ENCODE results near the gene ALX1.

DNA sequence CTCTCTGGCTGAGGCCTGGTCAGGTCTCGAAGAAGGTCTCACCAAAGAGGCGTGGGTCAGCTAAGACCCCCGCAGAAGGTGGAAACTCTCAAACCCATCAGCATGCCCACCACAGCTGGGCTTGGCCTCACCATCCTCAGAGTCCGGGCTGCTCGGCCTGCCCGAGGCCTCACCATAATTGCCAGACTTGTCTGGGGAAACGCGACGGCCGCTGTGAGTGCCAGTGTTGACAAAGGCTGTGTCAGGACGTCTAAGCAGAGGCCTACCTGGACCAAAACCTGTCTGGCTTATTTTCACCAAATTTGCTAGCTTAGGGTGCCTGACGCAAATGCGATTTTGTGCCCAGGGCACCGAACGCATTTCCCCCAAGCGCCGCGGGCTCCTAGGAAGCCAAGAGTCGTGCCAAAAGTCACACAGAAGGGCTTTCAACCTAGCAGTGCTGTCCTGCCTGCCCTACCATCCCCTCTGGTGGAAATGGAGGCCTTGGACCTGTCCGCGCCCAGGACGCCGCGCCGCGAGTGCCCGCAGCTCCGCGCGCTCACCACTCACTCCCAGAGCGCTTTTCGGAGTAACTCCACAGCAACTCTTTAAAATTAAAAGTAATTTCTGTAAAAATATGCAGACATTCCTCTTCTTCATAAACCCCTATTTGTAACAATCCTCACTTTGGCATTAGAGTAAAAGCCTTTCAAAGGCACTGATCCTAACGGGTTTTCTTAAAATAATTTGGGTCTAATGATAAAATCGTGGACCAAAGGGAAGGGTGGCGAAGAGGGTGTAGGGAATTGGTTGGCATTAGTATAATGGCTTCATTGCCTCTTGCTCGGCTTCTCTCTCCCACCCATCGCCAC, 1.2 kb upstream of the ALX1 start:
- TF ChIP-seq, protein P1, sequence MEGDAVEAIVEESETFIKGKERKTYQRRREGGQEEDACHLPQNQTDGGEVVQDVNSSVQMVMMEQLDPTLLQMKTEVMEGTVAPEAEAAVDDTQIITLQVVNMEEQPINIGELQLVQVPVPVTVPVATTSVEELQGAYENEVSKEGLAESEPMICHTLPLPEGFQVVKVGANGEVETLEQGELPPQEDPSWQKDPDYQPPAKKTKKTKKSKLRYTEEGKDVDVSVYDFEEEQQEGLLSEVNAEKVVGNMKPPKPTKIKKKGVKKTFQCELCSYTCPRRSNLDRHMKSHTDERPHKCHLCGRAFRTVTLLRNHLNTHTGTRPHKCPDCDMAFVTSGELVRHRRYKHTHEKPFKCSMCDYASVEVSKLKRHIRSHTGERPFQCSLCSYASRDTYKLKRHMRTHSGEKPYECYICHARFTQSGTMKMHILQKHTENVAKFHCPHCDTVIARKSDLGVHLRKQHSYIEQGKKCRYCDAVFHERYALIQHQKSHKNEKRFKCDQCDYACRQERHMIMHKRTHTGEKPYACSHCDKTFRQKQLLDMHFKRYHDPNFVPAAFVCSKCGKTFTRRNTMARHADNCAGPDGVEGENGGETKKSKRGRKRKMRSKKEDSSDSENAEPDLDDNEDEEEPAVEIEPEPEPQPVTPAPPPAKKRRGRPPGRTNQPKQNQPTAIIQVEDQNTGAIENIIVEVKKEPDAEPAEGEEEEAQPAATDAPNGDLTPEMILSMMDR (IDR thresholded peaks at IDR 0.05 in 2 of 3, conservative IDR thresholded peaks at IDR 0.05 in 1 of 3; ENCODE audit: borderline replicate concordance in 1 of 3, insufficient read depth in 1 of 3, low read depth in 2 of 3, low read length in 2 of 3), result no peak
- TF ChIP-seq POLR2A (IDR thresholded peaks at IDR 0.05; ENCODE audit: borderline replicate concordance, extremely low read depth, insufficient read depth, insufficient read length), result no peak
- TF ChIP-seq POLR2AphosphoS5 (IDR thresholded peaks at IDR 0.05; ENCODE audit: low read depth, low read length), result no peak
- TF ChIP-seq EZH2 (IDR thresholded peaks at IDR 0.05), result no peak
- no peak for TF ChIP-seq TCF7L2 (IDR thresholded peaks at IDR 0.05; ENCODE audit: borderline replicate concordance, extremely low read depth, insufficient read depth, insufficient read length)
- TF ChIP-seq RAD21 (IDR thresholded peaks at IDR 0.05; ENCODE audit: low read depth), result no peak
- TF ChIP-seq CEBPB (IDR thresholded peaks at IDR 0.05; ENCODE audit: low read depth), result no peak
- TF ChIP-seq, protein P2, sequence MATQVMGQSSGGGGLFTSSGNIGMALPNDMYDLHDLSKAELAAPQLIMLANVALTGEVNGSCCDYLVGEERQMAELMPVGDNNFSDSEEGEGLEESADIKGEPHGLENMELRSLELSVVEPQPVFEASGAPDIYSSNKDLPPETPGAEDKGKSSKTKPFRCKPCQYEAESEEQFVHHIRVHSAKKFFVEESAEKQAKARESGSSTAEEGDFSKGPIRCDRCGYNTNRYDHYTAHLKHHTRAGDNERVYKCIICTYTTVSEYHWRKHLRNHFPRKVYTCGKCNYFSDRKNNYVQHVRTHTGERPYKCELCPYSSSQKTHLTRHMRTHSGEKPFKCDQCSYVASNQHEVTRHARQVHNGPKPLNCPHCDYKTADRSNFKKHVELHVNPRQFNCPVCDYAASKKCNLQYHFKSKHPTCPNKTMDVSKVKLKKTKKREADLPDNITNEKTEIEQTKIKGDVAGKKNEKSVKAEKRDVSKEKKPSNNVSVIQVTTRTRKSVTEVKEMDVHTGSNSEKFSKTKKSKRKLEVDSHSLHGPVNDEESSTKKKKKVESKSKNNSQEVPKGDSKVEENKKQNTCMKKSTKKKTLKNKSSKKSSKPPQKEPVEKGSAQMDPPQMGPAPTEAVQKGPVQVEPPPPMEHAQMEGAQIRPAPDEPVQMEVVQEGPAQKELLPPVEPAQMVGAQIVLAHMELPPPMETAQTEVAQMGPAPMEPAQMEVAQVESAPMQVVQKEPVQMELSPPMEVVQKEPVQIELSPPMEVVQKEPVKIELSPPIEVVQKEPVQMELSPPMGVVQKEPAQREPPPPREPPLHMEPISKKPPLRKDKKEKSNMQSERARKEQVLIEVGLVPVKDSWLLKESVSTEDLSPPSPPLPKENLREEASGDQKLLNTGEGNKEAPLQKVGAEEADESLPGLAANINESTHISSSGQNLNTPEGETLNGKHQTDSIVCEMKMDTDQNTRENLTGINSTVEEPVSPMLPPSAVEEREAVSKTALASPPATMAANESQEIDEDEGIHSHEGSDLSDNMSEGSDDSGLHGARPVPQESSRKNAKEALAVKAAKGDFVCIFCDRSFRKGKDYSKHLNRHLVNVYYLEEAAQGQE (IDR thresholded peaks at IDR 0.05; ENCODE audit: low read depth), result no peak
